Gastrocnemius medialis (tissue), 4 donors: ENCODE measurements around the gene ICAM4. TPM values are rescaled to one million over a fixed set of nuclear protein-coding genes. Genes with fewer than 3 reads are reported as not detected.

ENCODE experiments used
- ATAC-seq, 2 donors: fragments of 150-250 bp; one replicate each; pipeline ENCODE4 v1.9.1; 2016
- DNase-seq, 2 donors: peaks; one replicate each; pipeline ENCODE4 v3.0.0-alpha.2; 2019
- H3K27ac ChIP-seq, 4 donors: fragments of 200-600 bp; sonication (generic); 1 replicate in 1 of 4; 2 replicates in 3 of 4; pipeline ENCODE4 v1.5.1; 2016 to 2018; ENCODE audit warnings: mild to moderate bottlenecking in 2 of 4, moderate library complexity in 1 of 4
- H3K27me3 ChIP-seq, 3 donors: fragments of 200-600 bp; sonication (generic) in 2 of 3; 1 replicate in 1 of 3; 2 replicates in 2 of 3; pipeline versions ENCODE4 v1.5.1 to v1.6.0; 2016 to 2019; ENCODE audit warnings: mild to moderate bottlenecking in 1 of 3, moderate library complexity in 1 of 3
- H3K36me3 ChIP-seq, 2 donors: fragments of 200-600 bp; sonication (generic) in 1 of 2; one replicate each; pipeline ENCODE4 v1.5.1; 2017 to 2018
- H3K4me1 ChIP-seq, 2 donors: fragments of 200-600 bp; sonication (generic) in 1 of 2; one replicate each; pipeline ENCODE4 v1.5.1; 2016 to 2017; ENCODE audit warnings: mild to moderate bottlenecking in 2 of 2
- H3K4me3 ChIP-seq, 4 donors: fragments of 200-600 bp; sonication (generic) in 3 of 4; 1 replicate in 1 of 4; 2 replicates in 3 of 4; pipeline ENCODE4 v1.5.1; 2016 to 2019; ENCODE audit warnings: mild to moderate bottlenecking in 2 of 4
- H3K9me3 ChIP-seq, 3 donors: fragments of 200-600 bp; sonication (generic) in 2 of 3; 1 replicate in 1 of 3; 2 replicates in 2 of 3; pipeline ENCODE4 v1.5.1; 2016 to 2019
- POLR2A ChIP-seq, 2 donors: fragments of 450-650 bp; IDR thresholded peaks; one replicate each; pipeline ENCODE4 v1.6.1; 2017; ENCODE audit warnings: antibody characterized with exemption in 2 of 2, mild to moderate bottlenecking in 2 of 2, moderate library complexity in 2 of 2
- in situ Hi-C, 4 donors: fragments of 200-750 bp; cut with MboI; loops; one replicate each; pipeline versions ENCODE4 v1.15.0 to v1.8.0; 2017; ENCODE audit warnings: low sequenced_read_pairs in 4 of 4
- intact Hi-C: fragments of 100-400 bp; cut with DNase I; formaldehyde crosslinking; loops from one replicate; pipeline ENCODE4 v1.15.1; 2023; ENCODE audit warnings: low total_unique reads
- total RNA-seq, 4 donors: library from RNA; depleted of rRNA; stranded (reverse); fragments of >200 nt; gene quantifications; one replicate each; pipeline versions ENCODE4 v1.1.0 to v1.2.3, GENCODE V29; 2016
- TF ChIP-seq, protein P1 (sequence below), 5 experiments: fragments of 450-650 bp in 3 of 5; fragments of 200-600 bp in 2 of 5; sonication (generic) in 2 of 5; IDR thresholded peaks in 4 of 5; conservative IDR thresholded peaks in 1 of 5; 1 replicate in 4 of 5; 2 replicates in 1 of 5; pipeline ENCODE4 v1.5.1; 2016 to 2019; ENCODE audit warnings: antibody characterized with exemption in 5 of 5, mild to moderate bottlenecking in 3 of 5, moderate library complexity in 3 of 5

ICAM4 gene
- total RNA-seq, 4 donors from 2014 or later = not detected

DNA sequence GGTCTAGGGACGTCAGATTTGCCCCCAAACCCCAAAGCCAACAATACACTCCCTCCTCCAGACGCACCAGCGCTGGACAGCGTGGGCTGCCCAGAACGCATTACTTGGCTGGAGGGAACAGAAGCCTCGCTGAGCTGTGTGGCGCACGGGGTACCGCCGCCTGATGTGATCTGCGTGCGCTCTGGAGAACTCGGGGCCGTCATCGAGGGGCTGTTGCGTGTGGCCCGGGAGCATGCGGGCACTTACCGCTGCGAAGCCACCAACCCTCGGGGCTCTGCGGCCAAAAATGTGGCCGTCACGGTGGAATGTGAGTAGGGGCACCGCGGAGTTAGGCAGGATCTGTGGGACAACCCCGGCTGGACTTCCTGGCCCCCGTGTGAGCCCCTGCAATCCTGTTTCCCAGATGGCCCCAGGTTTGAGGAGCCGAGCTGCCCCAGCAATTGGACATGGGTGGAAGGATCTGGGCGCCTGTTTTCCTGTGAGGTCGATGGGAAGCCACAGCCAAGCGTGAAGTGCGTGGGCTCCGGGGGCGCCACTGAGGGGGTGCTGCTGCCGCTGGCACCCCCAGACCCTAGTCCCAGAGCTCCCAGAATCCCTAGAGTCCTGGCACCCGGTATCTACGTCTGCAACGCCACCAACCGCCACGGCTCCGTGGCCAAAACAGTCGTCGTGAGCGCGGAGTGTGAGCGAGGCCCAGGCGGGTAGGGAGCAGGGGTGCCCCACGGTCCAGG lies 7.0 kb downstream of the ICAM4 start:
- no peaks in the 10 kb centered on the region for H3K9me3 ChIP-seq
- peaks cover 25 to 44% of the 10 kb centered on the region in 2 donors for H3K4me1 ChIP-seq
- no peaks in the 10 kb centered on the region for H3K36me3 ChIP-seq
- no peak for ATAC-seq
- H3K4me3 ChIP-seq = no peak overlapping the region
- in situ Hi-C loops (no loop called here), intact Hi-C loops (no loop called here)
- peaks cover 83 to 91% (median 90%) of the 10 kb centered on the region in 3 donors for H3K27me3 ChIP-seq
- no peak overlapping the region for H3K27ac ChIP-seq
- TF ChIP-seq, protein P1, sequence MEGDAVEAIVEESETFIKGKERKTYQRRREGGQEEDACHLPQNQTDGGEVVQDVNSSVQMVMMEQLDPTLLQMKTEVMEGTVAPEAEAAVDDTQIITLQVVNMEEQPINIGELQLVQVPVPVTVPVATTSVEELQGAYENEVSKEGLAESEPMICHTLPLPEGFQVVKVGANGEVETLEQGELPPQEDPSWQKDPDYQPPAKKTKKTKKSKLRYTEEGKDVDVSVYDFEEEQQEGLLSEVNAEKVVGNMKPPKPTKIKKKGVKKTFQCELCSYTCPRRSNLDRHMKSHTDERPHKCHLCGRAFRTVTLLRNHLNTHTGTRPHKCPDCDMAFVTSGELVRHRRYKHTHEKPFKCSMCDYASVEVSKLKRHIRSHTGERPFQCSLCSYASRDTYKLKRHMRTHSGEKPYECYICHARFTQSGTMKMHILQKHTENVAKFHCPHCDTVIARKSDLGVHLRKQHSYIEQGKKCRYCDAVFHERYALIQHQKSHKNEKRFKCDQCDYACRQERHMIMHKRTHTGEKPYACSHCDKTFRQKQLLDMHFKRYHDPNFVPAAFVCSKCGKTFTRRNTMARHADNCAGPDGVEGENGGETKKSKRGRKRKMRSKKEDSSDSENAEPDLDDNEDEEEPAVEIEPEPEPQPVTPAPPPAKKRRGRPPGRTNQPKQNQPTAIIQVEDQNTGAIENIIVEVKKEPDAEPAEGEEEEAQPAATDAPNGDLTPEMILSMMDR (IDR thresholded peaks at IDR 0.05 in 4 of 5, conservative IDR thresholded peaks at IDR 0.05 in 1 of 5) = no peak
- TF ChIP-seq POLR2A (IDR thresholded peaks at IDR 0.05) = no peak
- DNase-seq = no peak

DNA sequence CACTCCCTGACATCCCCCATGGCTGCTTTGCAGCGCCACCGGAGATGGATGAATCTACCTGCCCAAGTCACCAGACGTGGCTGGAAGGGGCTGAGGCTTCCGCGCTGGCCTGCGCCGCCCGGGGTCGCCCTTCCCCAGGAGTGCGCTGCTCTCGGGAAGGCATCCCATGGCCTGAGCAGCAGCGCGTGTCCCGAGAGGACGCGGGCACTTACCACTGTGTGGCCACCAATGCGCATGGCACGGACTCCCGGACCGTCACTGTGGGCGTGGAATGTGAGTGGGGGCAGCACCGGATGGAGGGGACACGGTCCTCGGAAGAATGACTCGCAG lies 7.6 kb downstream of the ICAM4 start:
- in situ Hi-C loops = no loop called here

DNA sequence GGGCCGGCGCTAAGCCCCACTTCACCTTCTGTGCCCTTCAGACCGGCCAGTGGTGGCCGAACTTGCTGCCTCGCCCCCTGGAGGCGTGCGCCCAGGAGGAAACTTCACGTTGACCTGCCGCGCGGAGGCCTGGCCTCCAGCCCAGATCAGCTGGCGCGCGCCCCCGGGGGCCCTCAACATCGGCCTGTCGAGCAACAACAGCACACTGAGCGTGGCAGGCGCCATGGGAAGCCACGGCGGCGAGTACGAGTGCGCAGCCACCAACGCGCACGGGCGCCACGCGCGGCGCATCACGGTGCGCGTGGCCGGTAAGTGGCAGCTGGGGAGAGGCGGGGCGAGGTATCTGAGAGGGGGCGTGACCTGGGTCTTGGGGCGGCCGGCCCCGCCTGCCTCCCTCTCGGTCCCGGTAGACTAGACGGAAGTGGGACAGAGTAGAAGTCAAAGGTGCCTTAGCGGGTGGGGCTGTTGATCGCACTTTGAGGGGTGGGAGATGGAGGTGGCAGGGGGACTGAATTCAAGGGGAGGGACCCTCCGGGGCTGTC lies 8.6 kb downstream of the ICAM4 start:
- H3K27me3 ChIP-seq = peaks cover 69 to 79% (median 75%) of the 10 kb centered on the region in 3 donors
- intact Hi-C loops (no loop called here), in situ Hi-C loops (no loop called here)
- DNase-seq = no peak
- no peak for ATAC-seq
- no peak for TF ChIP-seq POLR2A (IDR thresholded peaks at IDR 0.05)
- TF ChIP-seq, protein P1 (IDR thresholded peaks at IDR 0.05 in 4 of 5, conservative IDR thresholded peaks at IDR 0.05 in 1 of 5) = no peak
- H3K4me1 ChIP-seq = peaks cover 15 to 28% of the 10 kb centered on the region in 2 donors
- peak overlapping the region in 3 of 4 donors; percentile 2 to 27 (median 22) for H3K4me3 ChIP-seq
- H3K36me3 ChIP-seq = no peaks in the 10 kb centered on the region
- no peak overlapping the region for H3K27ac ChIP-seq
- no peaks in the 10 kb centered on the region for H3K9me3 ChIP-seq

More for the DNA sequence above, 7.6 kb downstream of the ICAM4 start:
- H3K4me3 ChIP-seq = no peak overlapping the region
- DNase-seq (no peak), ATAC-seq (no peak)
- H3K27ac ChIP-seq = no peak overlapping the region
- H3K9me3 ChIP-seq = no peaks in the 10 kb centered on the region
- TF ChIP-seq, protein P1 (IDR thresholded peaks at IDR 0.05 in 4 of 5, conservative IDR thresholded peaks at IDR 0.05 in 1 of 5) = no peak
- peaks cover 78 to 87% (median 85%) of the 10 kb centered on the region in 3 donors for H3K27me3 ChIP-seq
- intact Hi-C loops = no loop called here
- H3K4me1 ChIP-seq = peaks cover 19 to 39% of the 10 kb centered on the region in 2 donors
- H3K36me3 ChIP-seq = no peaks in the 10 kb centered on the region

DNA sequence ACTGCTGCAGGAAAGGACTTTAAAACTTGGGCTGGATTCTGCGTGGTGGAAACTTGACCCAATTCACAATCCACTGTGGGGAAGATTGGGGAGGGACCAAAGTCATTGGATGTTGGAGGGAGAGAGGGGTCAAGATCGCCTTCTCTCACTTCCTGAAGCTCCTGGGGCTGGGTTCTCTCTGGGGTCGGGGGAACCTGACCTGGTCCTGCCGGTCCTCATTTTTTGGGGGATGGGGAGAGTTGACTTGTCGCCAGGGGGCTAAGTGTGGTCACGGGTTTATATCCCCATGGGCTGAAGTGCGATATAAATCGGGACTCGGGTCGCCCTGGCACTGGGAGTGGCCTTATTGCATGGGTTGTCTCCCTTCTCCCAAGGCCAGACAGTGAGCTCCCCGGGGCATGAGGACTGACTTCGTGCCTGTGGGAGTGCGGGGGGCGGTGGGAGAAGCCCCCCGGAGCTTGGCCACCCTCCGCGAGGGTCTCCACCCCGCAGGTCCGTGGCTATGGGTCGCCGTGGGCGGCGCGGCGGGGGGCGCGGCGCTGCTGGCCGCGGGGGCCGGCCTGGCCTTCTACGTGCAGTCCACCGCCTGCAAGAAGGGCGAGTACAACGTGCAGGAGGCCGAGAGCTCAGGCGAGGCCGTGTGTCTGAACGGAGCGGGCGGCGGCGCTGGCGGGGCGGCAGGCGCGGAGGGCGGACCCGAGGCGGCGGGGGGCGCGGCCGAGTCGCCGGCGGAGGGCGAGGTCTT lies 9.3 kb downstream of the ICAM4 start:
- TF ChIP-seq, protein P1 (IDR thresholded peaks at IDR 0.05 in 4 of 5, conservative IDR thresholded peaks at IDR 0.05 in 1 of 5) = no peak
- TF ChIP-seq POLR2A (IDR thresholded peaks at IDR 0.05) = no peak
- ATAC-seq = no peak
- peaks cover 63 to 73% (median 69%) of the 10 kb centered on the region in 3 donors for H3K27me3 ChIP-seq
- H3K36me3 ChIP-seq = no peaks in the 10 kb centered on the region
- no peak for DNase-seq
- in situ Hi-C loops (no loop called here), intact Hi-C loops (no loop called here)
- H3K27ac ChIP-seq = no peak overlapping the region
- no peaks in the 10 kb centered on the region for H3K9me3 ChIP-seq
- H3K4me3 ChIP-seq = peak overlapping the region in 1 of 4 donors; percentile 22
- peaks cover 9 to 22% of the 10 kb centered on the region in 2 donors for H3K4me1 ChIP-seq
